Ishikawa (cell line): ENCODE results near the gene DIAPH1.

Source experiments
- CEBPB ChIP-seq: IDR thresholded peaks from 2 replicates; pipeline ENCODE4 v1.6.1; 2012
- CREB1 ChIP-seq: IDR thresholded peaks from 2 replicates; pipeline ENCODE4 v1.6.1; 2012; ENCODE audit warnings: low read depth
- EGR1 ChIP-seq: IDR thresholded peaks from 2 replicates; pipeline ENCODE4 v1.6.1; 2012
- EP300 ChIP-seq: IDR thresholded peaks from 2 replicates; pipeline ENCODE4 v1.6.1; 2012; ENCODE audit warnings: borderline replicate concordance
- FOXM1 ChIP-seq: IDR thresholded peaks from 2 replicates; pipeline ENCODE4 v1.6.1; 2012; ENCODE audit warnings: low read depth, borderline replicate concordance
- MAX ChIP-seq: IDR thresholded peaks from 2 replicates; pipeline ENCODE4 v1.6.1; 2012
- NFIC ChIP-seq: IDR thresholded peaks from 2 replicates; pipeline ENCODE4 v1.6.1; 2012
- RAD21 ChIP-seq: IDR thresholded peaks from 2 replicates; pipeline ENCODE4 v1.6.1; 2012; ENCODE audit warnings: low read depth
- REST ChIP-seq: IDR thresholded peaks from 2 replicates; pipeline ENCODE4 v1.6.1; 2012; ENCODE audit warnings: low read depth, mild to moderate bottlenecking
- TAF1 ChIP-seq: IDR thresholded peaks from 2 replicates; pipeline ENCODE4 v1.6.1; 2012; ENCODE audit warnings: low read depth, mild to moderate bottlenecking
- TCF12 ChIP-seq: IDR thresholded peaks from 2 replicates; pipeline ENCODE4 v1.6.1; 2012; ENCODE audit warnings: low read depth
- USF1 ChIP-seq: IDR thresholded peaks from 2 replicates; pipeline ENCODE4 v1.6.1; 2012
- YY1 ChIP-seq: IDR thresholded peaks from 2 replicates; pipeline ENCODE4 v1.6.1; 2012; ENCODE audit warnings: low read depth
- ZBTB7A ChIP-seq: IDR thresholded peaks from 2 replicates; pipeline ENCODE4 v1.6.1; 2012; ENCODE audit warnings: low read depth

GRCh38 chr5:141650851-141651727, 32.3 kb upstream of the DIAPH1 start, which contains the start of gene FCHSD1:
- no peak for TF ChIP-seq CREB1
- no peak for TF ChIP-seq TAF1
- TF ChIP-seq YY1: no peak
- no peak for TF ChIP-seq MAX
- no peak for TF ChIP-seq NFIC
- TF ChIP-seq REST: no peak
- no peak for TF ChIP-seq EGR1
- no peak for TF ChIP-seq USF1
- TF ChIP-seq TCF12: no peak
- TF ChIP-seq EP300: no peak
- no peak for TF ChIP-seq CEBPB
- TF ChIP-seq RAD21: no peak
- no peak for TF ChIP-seq FOXM1
- peak; percentile 45; the same call in 1 of the 2 replicates for TF ChIP-seq ZBTB7A
